HG03457 (cell line): ENCODE measurements around the gene MMEL1.
"Not testable (repeated sequence)": the region's sequence is repeated elsewhere in the genome, so short reads cannot be mapped to it uniquely, and the experiment has no call there.

Experiments
- ATAC-seq: cut with Tn5 transposase; IDR thresholded peaks from one replicate; pipeline ENCODE4 v1.9.1; 2021; ENCODE audit warnings: moderate number of reproducible peaks; ENCODE audit not compliant: unreplicated experiment

The MMEL1 gene

DNA sequence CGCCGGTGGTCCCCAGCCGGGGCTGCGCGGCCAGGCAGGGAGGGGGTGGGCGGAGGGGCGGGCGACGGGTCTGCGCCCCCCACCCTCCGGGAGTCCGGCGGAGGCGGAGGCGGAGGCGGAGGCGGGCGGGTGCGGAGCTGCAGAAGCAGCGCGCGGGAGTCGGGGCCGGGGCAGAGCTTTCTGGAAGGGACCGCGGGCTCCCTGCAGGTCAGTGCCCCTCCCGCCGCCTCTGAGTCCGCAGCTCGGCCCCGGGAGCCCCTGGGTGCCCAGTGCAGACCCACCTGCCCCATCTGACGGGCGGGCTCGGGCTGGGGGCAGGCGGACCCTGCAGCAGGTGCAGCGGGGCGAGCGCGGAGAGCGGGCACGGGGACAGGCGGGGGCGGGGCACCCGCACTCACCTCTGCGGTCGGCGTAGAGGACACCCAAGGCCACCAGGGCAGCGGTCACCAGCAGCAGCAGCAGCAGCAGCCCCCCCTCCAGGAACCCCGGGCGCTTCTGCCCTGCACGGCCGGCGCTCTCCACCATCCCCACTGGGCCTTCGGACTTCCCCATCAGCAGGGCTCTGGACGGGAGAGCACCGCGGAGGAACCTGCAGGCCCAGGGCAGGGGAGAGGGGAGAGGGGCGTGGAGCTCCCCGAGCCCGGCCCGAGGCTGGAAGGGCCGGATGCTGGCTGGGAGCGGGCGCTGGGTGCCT lies 3.7 kb downstream of the MMEL1 start:
- no peak for ATAC-seq

DNA sequence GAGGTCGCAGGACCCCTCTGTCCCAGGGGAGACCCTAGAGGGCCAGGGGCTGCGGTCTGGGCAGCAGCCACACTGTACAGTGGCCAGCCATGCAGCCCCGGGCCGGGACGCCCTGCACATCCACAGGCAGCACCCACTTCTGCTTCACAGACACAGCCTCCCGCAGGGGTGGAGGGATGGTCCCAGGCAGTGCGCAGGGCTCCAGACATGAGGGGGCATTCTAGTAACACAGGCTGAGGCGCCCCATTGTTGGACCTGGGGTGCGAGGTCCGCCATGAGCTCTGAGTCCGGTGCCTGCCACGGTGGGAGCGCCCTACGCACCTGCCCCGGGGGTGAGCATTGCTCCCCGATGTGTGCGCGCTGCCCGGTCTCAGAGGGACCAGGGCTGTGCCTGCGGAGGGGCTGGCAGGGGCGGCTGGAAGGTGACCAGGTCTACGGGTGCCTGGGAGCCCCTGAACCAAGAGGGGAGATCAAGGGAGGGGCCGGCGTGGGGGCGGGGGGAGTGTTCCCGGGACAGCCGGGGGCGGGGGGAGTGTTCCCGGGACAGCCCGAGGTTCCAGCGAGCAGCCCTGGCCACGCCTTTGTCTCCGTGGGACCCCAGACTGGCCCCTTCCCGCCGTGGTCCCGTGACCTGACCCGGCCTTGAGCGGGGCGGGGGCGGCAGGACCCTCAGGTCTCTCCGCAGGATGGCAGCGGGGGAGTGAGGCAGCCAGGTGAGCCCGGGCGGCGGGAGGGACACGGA lies 4.5 kb downstream of the MMEL1 start:
- ATAC-seq: no peak

DNA sequence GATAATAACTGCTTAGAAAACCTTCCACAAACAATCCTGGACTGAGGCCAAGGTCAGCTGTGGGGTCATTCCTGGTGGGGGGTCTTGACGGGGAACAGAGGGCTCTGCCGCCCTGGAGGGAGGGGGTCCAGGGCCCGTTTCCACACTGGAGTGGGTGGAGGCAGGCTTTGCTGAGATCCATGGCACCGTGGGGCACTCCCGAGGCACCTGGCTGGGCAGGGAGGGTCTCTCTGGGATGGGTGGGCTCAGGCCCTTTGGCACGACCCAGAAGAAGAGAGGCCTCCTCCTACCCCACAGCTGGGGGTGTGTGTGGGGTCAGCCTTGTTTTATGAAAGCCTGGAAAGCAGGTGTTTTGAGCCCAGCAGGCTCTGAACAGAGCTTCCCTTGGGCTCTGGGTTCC lies 5.1 kb downstream of the MMEL1 start:
- ATAC-seq: no peak

DNA sequence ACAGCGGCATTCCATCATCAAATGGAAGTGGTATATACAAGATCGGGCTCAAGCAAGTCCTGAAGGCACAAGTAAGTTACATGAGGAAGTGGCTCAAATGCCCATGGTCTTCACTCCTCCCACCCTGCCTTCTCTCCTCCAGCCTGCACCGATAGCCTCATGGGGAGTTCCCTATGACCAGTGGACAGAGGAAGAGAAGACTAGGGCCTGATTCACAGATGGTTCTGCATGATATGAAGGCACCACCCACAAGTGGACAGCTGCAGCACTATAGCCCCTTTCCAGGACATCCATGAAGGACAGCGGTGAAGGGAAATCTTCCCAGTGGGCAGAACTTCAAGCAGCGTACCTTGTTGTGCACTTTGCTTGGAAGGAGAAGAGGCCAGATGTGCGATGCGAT lies 7.1 kb downstream of the MMEL1 start:
- not testable (repeated sequence) for ATAC-seq

DNA sequence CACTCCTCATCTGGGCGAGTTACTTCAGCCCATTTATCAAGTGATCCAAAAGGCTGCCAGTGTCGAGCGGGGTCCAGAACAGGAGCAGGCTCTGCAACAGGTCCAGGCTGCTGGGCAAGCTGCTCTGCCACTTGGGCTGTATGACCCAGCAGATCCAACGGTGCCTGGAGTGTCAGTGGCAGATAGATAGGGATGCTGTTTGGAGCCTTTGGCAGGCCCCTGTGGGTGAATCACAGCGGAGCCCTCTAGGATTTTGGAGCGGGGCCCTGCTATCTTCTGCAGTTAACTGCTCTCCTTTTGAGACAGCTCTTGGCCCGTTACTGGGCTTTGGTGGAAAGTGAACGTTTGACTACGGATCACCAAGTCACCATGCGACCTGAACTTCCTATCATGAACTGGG lies 7.5 kb downstream of the MMEL1 start:
- no peak for ATAC-seq

DNA sequence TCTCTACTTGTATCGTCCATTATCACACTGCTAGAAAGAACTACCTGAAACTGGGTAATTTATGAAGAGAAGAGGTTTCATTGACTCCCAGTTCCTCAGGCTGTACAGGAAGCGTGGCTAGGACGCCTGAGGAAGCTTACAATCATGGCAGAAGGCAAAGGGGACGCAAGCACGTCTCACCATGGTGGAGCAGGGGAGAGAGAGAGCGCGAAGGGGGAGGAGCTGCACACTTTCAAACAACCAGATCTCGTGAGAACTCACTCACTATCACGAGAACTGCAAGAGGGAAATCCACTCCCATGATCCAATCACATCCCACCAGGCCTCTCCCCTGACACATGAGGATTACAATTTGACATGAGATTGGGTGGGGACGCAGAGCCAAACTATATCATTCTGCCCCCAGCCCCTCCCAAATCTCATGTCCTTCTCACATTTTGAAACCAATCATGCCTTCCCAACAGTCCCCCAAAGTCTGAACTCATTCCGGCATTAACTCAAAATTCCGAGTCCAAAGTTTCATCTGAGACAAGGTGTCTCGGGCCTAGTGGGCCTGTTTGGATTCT lies 8.0 kb downstream of the MMEL1 start:
- ATAC-seq: no peak

DNA sequence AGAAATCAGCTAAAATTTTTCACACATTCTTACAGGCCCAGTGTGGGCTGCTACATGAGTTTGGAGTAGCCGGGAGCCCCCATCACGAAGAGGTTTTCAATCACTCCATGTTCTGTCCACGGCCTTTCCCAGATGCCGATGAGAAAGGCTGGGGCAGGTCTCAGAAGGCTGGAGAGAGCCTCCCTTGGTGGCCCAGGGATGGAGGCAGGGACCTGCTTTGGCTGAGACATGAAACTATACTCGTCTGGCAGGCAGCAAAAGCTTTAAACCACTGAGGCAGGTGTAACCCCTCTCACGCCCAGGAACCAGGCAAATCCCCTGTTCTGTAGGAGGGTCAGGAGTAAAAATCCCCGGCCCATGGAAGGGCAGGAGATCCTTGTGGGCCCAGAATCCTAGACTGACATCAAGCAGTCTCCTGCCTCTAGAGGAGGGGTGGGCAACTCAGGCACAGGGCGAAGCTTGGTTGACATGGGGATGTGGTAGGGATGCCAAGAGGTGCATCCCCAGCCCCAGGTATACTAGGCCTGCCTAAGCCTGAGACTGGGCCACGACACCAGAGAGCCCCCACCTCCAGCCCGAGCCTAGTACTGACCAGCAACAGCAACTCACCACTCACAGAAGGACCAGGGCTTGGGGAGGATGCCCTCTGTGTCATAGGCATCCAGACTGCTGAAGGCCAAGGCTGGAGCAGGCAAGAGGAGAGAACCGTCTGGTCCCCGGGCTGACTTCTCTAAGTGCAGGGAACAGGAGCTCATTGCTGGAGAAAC lies 9.1 kb downstream of the MMEL1 start:
- ATAC-seq: no peak

DNA sequence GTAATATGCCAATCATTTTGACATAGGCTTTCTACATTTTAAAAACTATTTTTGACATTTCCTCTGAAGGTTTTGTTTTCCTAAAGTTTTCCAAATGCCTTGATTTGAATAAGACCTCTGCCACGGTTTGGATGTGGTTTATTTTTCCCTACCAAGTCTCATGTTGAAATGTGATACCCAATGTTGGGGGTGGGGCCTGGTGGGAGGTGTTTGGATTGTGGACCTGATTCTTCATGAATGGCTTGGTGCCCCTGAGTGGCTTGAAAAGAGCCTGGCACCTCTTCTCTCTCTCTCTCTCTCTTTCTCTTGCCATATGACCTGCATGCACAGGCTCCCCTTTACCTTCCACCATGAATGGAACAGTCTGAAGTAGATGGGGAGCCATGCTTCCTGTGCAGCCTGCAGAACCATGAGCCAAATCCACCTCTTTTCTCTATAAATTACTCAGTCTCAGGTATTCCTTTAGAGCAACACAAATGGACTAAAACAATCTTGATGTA lies 14.8 kb downstream of the MMEL1 start:
- ATAC-seq: no peak

DNA sequence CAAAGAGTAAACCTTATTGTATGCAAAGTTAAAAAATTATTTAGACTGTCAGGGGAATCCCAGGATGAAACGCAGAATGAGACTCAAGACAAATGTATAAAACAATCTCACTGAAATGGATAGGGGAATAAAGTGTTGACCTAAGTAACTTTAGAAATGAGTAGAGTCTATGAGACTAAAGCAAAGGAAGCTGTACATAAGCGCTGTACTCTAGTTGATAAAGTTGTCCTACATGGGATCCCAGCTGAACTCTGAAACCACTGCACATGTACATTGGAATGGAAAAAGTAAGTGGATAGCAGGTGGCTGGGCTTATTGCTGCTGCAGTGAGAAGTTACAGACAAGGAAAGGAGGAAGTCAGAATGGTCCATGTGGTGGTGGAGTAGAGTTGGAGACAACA lies 18.7 kb downstream of the MMEL1 start:
- no peak for ATAC-seq

DNA sequence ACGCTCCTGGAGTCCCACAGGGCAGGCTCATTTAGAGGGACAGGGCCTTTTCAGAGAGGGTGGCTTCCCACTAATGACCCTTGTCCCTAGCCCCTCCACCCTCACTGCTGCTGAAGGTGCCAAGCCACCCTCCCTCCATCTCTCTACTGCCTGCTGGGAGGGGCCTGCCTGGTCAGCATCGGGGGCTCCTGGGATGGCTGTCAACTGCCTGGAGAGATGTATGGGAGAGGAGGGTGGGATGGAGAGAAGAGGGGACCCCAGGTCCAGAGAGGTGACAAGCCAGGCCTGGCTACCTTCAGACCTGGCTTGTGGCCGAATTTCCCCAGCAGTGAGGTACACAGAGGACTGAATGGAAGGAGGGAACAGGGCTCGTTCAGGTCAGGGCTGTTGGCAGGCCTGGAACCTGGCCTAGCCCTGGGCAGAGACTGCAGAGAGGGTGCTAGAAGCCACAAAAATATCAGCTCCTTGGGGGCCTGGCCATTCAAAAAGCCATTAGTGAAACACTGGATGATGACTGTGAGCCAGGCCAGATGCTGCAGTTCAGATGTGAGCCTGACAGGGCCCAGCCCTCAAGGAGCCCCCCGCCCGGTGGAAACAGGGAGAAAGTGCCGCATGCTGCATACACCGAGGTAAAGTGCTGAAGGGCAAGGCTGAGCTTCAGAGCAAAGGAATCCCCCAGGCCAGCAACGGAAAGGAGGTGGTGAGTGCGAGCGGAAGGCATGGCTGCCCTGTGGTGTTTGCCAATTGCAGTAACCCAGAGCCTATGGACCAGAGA lies 20.0 kb downstream of the MMEL1 start:
- no peak for ATAC-seq

DNA sequence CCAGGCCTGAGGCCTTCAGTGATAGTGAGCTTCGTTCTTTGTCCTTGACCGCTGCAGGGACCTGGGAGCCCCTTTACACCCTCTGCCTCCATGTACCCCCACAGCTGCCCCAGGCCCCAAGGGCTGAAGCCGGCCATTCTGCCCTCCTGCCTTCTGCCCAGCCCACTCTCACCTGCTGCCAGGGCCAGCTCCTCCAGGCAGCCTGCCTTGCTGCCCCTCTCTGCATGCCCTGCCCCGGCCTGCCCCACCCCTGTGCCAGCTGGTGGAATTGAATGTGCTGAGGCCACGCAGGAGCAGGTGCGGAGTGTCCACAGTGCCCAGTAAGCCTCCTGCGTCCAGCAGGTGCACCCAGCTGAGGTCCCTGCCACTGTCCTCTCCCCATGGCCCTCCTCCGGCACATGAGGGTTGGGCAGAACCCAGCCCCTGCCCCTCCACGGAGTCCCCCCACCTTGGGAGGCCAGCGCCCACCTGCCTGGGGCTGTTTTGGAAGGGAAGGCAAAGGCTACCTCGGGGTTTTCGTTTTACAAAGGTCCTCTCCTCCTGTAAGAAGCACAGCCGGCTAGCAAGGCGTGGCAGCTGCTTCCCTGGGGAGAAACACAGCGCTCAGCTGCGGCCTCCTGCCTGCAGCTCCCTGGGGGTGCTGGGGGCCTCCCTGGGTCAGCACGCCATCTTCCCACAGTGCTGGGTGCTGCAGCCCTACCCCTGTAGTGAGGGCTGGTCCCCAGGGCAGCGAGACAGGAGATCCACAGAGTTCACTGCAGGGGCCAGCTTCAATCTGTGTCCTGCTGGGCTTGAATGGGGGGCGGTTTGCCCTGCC lies 21.0 kb downstream of the MMEL1 start:
- ATAC-seq: no peak

DNA sequence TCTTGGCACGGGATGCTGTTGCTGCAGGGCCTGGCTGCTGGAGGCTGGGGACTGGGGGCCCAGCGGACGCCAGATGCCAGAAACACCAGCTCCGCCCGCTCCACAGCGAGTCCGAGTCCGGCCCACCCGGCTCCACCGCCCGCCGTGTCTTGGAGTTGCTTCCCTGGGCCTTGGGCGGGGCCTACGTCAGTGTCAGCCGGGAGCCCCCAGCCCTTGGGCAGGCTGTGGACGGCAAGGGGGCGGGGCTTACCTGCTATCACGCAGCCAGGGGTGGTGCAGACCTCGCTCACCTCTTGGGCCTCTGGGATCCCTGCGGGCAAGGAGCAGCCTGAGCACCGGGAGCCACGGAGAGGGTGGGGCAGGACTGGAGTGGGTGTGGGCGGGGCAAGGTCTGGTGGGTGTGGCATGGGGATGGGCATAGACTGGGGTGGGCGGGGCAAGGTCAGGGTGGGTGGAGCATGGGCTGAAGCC lies 21.8 kb downstream of the MMEL1 start:
- ATAC-seq: no peak

DNA sequence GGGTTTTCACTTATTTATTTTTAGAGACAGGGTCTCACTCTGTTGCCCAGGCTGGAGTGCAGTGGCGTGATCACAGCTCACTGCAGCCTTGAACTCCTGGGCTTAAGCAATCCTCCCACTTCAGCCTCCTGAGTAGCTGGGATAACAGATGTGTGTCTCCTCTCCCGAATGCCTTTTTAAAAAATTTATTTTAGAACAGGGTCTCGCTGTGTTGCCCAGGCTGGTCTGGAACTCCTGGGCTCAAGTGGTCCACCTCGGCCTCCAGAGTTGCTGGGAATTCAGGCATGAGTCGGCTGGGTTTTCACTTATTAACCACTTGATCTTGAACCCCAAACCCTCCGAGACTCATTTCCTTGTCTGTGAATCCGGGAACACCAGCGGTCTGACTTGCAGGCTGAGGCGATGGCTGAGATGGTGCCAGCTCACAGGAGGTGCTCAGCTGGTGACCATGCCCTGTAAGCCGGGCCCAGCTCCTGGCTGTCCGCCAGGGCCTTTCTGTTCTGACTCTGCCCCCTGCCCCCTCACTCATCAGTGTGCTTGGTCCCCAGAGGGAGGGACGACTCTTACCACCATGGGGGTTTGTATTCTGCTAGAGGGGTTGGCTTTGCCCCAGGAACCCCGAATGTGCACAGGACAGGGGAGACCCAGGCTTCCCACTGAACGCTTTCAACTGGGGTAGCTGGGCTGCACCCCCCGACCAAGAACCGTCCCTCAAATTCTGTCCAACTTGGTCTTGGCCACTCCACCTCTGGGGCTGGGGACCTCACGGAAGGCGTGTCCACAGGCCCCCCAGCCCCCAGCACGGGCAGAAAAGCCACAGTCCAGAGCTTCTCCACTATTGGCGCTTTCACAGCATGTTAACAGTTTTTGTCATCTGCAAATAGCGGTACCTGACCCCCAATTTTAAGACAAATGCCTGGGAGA lies 22.5 kb downstream of the MMEL1 start:
- no peak for ATAC-seq

DNA sequence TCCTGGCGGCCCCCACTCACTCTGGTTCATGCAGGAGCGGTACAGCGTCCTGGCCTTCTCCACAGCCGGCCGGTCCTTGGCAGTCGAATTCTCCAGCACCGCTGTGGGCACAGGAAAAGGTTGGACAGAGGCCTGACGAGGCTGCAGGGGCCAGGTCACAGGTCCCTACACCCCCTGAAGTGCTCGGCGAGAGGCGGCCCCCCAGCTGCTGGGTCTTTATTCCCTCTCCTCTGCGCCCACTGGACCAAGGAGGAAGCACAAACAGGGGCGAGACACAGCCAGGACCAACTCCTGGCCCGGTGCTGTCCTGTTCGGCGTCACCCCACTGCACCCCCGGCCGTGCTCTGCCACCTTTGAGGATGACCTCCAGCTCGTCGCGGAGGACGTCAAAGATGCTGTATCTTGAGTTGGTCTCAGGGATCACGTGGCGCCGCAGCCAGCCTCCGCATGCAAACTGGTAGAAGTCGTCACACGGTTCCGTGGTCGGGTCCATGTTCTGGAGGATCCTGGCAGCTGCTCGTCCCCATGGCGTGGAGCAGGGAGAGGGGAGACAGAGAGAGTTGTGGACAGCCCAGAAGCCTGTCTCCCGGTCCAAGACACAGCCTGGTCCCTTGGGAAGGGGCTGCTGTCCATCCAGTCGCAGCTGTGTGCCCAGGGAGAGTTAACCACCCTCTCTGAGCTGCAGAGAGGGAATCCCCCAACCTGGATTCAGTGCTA lies 23.3 kb downstream of the MMEL1 start:
- no peak for ATAC-seq

DNA sequence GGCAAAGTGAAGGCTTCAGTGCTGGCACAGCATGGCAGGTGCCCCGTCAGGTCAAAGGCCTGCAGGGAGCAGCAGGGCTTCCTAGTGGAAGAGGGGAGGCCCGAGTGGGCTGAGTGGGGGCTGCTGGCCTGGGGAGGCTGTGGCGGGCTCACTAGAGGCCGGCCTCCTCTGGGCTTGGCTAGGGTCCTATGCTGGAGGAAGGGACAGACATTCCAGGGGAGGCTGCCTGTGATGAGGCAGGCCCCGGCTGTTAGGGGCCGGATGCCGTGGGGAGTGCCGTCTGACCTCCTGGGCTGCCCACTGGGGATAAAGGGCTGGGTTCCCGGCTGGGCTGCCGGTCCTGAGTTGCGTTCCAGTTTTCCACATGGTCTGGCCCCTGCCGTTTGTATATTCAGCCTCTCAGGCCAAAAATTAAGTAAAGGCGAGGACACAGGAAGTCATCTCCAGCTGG lies 25.1 kb downstream of the MMEL1 start:
- no peak for ATAC-seq

DNA sequence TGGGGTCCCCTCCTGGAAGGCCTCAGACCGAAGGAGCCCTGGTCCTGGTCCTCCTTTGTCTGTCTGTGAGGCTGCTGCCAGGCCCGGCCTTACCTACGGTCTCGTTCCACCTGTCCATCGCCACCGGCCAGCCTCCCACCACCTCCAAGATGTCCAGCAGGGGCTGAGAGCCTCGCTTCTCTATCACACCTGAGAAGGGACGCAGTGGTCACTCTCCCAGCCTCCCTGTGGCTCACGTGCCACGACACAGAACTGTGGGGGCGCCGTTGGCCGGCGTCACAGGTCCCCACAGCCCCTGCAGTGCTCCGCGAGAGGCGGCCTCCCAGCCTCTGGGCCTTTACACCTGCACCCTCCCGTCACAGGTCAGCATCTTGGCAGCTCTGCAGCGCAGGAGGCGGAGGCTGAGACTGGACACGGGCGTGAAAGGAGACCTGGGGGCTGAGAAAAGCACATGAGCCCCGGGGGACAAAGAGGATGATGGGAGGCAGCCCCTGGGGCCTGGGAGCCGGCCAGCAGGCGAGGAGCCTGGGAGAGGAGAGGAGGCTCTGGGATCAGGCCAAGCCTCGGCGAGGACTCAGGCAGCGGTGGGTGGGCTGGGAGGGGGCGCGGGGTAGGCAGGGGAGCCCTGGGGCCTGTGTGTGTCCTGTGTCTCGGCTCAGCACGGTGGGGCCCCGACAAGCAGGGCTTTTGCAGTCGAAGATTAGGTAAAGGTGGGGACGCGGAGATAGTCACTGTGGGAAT lies 25.8 kb downstream of the MMEL1 start:
- no peak for ATAC-seq

DNA sequence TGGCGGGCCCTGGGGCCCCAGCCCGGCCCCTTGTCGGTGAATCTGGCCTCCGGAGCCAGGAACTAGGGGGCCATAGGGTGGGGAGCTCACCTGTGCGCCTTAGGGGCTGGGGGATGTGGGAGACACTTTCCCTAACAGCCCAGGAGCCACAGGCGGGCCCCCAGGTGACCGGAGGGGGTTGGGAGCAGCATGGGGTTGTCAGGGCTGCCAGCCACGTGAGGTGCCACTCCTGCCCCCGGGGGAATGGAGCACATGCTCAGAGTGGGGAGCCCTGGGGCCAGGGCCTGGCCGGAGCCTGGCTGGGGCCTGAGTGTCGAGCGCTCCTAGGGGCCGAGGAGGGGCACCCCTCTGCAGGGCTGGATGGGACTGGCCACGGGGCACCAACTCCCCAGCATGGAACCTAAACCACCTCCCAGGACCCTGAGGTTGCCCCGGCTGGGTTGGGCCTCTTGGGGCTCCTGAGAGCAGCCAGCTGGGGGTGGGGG lies 26.4 kb downstream of the MMEL1 start:
- ATAC-seq: no peak
